RPMI8226 (cell line): ENCODE data around the gene SLC38A10.

Source experiments
- DNase-seq: peaks from one replicate; pipeline ENCODE4 v3.0.0-alpha.2; 2015

Gene SLC38A10

GRCh38 chr17:81273698-81274470, 21.2 kb downstream of the SLC38A10 start:
- DNase-seq = no peak

GRCh38 chr17:81272616-81273015, 22.5 kb downstream of the SLC38A10 start:
- DNase-seq = no peak

- no peak for DNase-seq
Observed at GRCh38 chr17:81271226-81271625, 23.9 kb downstream of the SLC38A10 start.

GRCh38 chr17:81270279-81270678, 24.8 kb downstream of the SLC38A10 start:
- DNase-seq = no peak

- DNase-seq = no peak
Observed at GRCh38 chr17:81267390-81268067, 27.6 kb downstream of the SLC38A10 start.

GRCh38 chr17:81265576-81265975, 29.5 kb downstream of the SLC38A10 start:
- DNase-seq = no peak

GRCh38 chr17:81264640-81265039, 30.5 kb downstream of the SLC38A10 start:
- no peak for DNase-seq

GRCh38 chr17:81263371-81264181, 31.5 kb downstream of the SLC38A10 start:
- DNase-seq = no peak

GRCh38 chr17:81261582-81262336, 33.3 kb downstream of the SLC38A10 start:
- DNase-seq = no peak

GRCh38 chr17:81261096-81261495, 34.0 kb downstream of the SLC38A10 start:
- DNase-seq = no peak

GRCh38 chr17:81260641-81261040, 34.5 kb downstream of the SLC38A10 start:
- DNase-seq = no peak

GRCh38 chr17:81260171-81260570, 34.9 kb downstream of the SLC38A10 start:
- DNase-seq = no peak

GRCh38 chr17:81259058-81259605, 36.0 kb downstream of the SLC38A10 start:
- no peak for DNase-seq

- DNase-seq = no peak
Observed at GRCh38 chr17:81258292-81258691, 36.8 kb downstream of the SLC38A10 start.

GRCh38 chr17:81257533-81257932, 37.6 kb downstream of the SLC38A10 start:
- no peak for DNase-seq

- DNase-seq = no peak
Observed at GRCh38 chr17:81256616-81257015, 38.5 kb downstream of the SLC38A10 start.

GRCh38 chr17:81254955-81255717, 40.0 kb downstream of the SLC38A10 start:
- no peak for DNase-seq

GRCh38 chr17:81253358-81254131, 41.6 kb downstream of the SLC38A10 start:
- DNase-seq = peak; percentile 32

GRCh38 chr17:81252987-81253329, 42.1 kb downstream of the SLC38A10 start:
- no peak for DNase-seq

GRCh38 chr17:81252326-81252986, 42.7 kb downstream of the SLC38A10 start:
- DNase-seq = no peak
